HepG2 (cell line): ENCODE data around the gene PTPRD. TPM values are rescaled to one million over a fixed set of nuclear protein-coding genes. Genes with fewer than 3 reads are reported as not detected.

Experiments
- ATAC-seq: fragments of 200-7000 bp; cut with Tn5 transposase; 3 replicates; pipeline ENCODE4 v1.9.1; 2020; ENCODE audit warnings: mild to moderate bottlenecking, moderate library complexity
- BruUV-seq: library from RNA; stranded (reverse); fragments of 400-500 nt; replicated peaks from 2 replicates; lab custom pipeline; 2021; lab: Mats Ljungman, UMichigan
- CTCF ChIA-PET: fragments of 300-600 bp; formaldehyde crosslinking; extraction: SDS; loops from one replicate; lab custom pipeline; 2021; ENCODE audit warnings: low total read pairs, inconsistent platforms, low intra/inter-chr PET ratio; lab: Yijun Ruan, JAX
- POLR2A ChIA-PET: fragments of 350-600 bp; sonication (Branson Sonifier 250); formaldehyde crosslinking; loops from one replicate; lab custom pipeline; 2020; ENCODE audit warnings: antibody characterized with exemption, inconsistent platforms; lab: Yijun Ruan, JAX
- DNase-seq: peaks from one replicate; pipeline ENCODE4 v3.0.0-alpha.2; 2015; ENCODE audit warnings: low spot score
- FAIRE-seq: peaks from 3 replicates; lab custom pipeline; 2011; peaks lifted over from hg19 to GRCh38; lab: Jason Lieb, UNC
- H2AFZ ChIP-seq: one replicate; pipeline ENCODE4 v1.6.1; 2011; ENCODE audit warnings: low read length, inconsistent platforms
- H3K27ac ChIP-seq: fragments of 300-600 bp; 3 replicates; pipeline ENCODE4 v1.8.0; 2011; ENCODE audit warnings: mixed run types, mild to moderate bottlenecking, mixed read lengths, low read length, inconsistent platforms; ENCODE audit not compliant: insufficient read depth; ENCODE audit errors: extremely low read length
- H3K27me3 ChIP-seq, 2 experiments: fragments of 200-600 bp in 1 of 2; 2 replicates in 1 of 2; 3 replicates in 1 of 2; pipeline versions ENCODE4 v1.6.0 to v1.8.0; 2011; ENCODE audit warnings: low read length in 2 of 2, mild to moderate bottlenecking in 2 of 2, moderate library complexity in 2 of 2, inconsistent platforms in 1 of 2; ENCODE audit not compliant: insufficient read depth in 2 of 2, control insufficient read depth in 1 of 2
- H3K36me3 ChIP-seq, 2 experiments: fragments of 200-600 bp in 1 of 2; replicated peaks in 1 of 2; 2 replicates in 1 of 2; 3 replicates in 1 of 2; pipeline versions ENCODE4 v1.5.1 to v1.8.0; 2011; ENCODE audit warnings: low read length in 2 of 2, inconsistent platforms in 1 of 2; ENCODE audit not compliant: insufficient read depth in 2 of 2, control insufficient read depth in 1 of 2
- H3K4me1 ChIP-seq: 2 replicates; pipeline ENCODE4 v1.5.1; 2012; ENCODE audit warnings: low read length, inconsistent platforms; ENCODE audit not compliant: insufficient read depth
- H3K4me2 ChIP-seq: 2 replicates; pipeline ENCODE4 v1.6.0; 2011; ENCODE audit warnings: low read depth, low read length, inconsistent platforms
- H3K4me3 ChIP-seq, 3 experiments: fragments of 200-600 bp in 1 of 3; sonication (generic), shearing (Covaris generic) in 1 of 3; replicated peaks in 1 of 3; 2 replicates each; pipeline ENCODE4 v1.5.1; 2011 to 2016; ENCODE audit warnings: low read length in 3 of 3, inconsistent platforms in 2 of 3, low read depth in 2 of 3, mild to moderate bottlenecking in 2 of 3, control low read depth in 1 of 3, mixed read lengths in 1 of 3; ENCODE audit not compliant: insufficient read depth in 1 of 3
- H3K79me2 ChIP-seq: one replicate; pipeline ENCODE4 v1.6.1; 2011; ENCODE audit warnings: low read length, inconsistent platforms; ENCODE audit not compliant: insufficient read depth
- H3K9ac ChIP-seq: 2 replicates; pipeline ENCODE4 v1.6.0; 2011; ENCODE audit warnings: mild to moderate bottlenecking, low read depth, low read length, inconsistent platforms; ENCODE audit not compliant: insufficient read depth
- H3K9me3 ChIP-seq: 2 replicates; pipeline ENCODE4 v1.5.1; 2012; ENCODE audit warnings: mild to moderate bottlenecking, low read length
- H4K20me1 ChIP-seq: 2 replicates; pipeline ENCODE4 v1.6.0; 2011; ENCODE audit warnings: inconsistent platforms, mild to moderate bottlenecking, low read length, moderate library complexity; ENCODE audit not compliant: insufficient read depth
- ELF4 ChIP-seq: sonication (generic); formaldehyde crosslinking; IDR thresholded peaks from 2 replicates; pipeline ENCODE4 v1.5.0; 2020; ENCODE audit warnings: missing genetic modification reagents, mild to moderate bottlenecking, moderate library complexity, borderline replicate concordance
- ESRRA ChIP-seq: sonication (generic); formaldehyde crosslinking; IDR thresholded peaks from 2 replicates; pipeline ENCODE4 v1.5.1; 2020; ENCODE audit warnings: mild to moderate bottlenecking, low read depth, missing genetic modification reagents
- KDM6A ChIP-seq: IDR thresholded peaks from 2 replicates; pipeline ENCODE4 v1.6.1; 2016; ENCODE audit warnings: low read depth
- KMT2B ChIP-seq: IDR thresholded peaks from 2 replicates; pipeline ENCODE4 v1.6.1; 2016; ENCODE audit warnings: missing genetic modification reagents, missing compliant biosample characterization
- POLR2AphosphoS2 ChIP-seq: IDR thresholded peaks from 2 replicates; pipeline ENCODE4 v1.6.1; 2011; ENCODE audit warnings: low read depth, low read length, improper control_type of control experiment
- RBFOX2 ChIP-seq: fragments of 200-400 bp; formaldehyde crosslinking; IDR thresholded peaks from 2 replicates; pipeline ENCODE4 v1.6.1; 2017; ENCODE audit warnings: low read depth, mild to moderate bottlenecking, low read length
- RBM22 ChIP-seq: fragments of 200-400 bp; formaldehyde crosslinking; optimal IDR thresholded peaks from 2 replicates; pipeline ENCODE3; 2017; ENCODE audit warnings: mild to moderate bottlenecking, low read length, moderate library complexity
- SALL1 ChIP-seq: sonication (generic); formaldehyde crosslinking; IDR thresholded peaks from 2 replicates; pipeline ENCODE4 v1.8.0; 2022; ENCODE audit warnings: mild to moderate bottlenecking, missing genetic modification reagents
- THAP9 ChIP-seq: sonication (generic); formaldehyde crosslinking; IDR thresholded peaks from 2 replicates; pipeline ENCODE4; 2020; ENCODE audit warnings: missing genetic modification reagents, mild to moderate bottlenecking, borderline replicate concordance
- U2AF2 ChIP-seq: fragments of 200-400 bp; formaldehyde crosslinking; IDR thresholded peaks from 2 replicates; pipeline ENCODE4 v1.6.1; 2017; ENCODE audit warnings: low read depth, mild to moderate bottlenecking, low read length
- ZFP90 ChIP-seq: sonication (generic); formaldehyde crosslinking; IDR thresholded peaks from 2 replicates; pipeline ENCODE4 v1.8.0; 2022; ENCODE audit warnings: missing genetic modification reagents, mild to moderate bottlenecking, inconsistent platforms, borderline replicate concordance
- ZNF296 ChIP-seq: sonication (generic); formaldehyde crosslinking; conservative IDR thresholded peaks from 2 replicates; pipeline ENCODE4 v1.5.0; 2020; ENCODE audit warnings: mild to moderate bottlenecking, missing genetic modification reagents
- ZNF432 ChIP-seq: sonication (generic); formaldehyde crosslinking; IDR thresholded peaks from 2 replicates; pipeline ENCODE4 v1.5.0; 2020; ENCODE audit warnings: missing genetic modification reagents, mild to moderate bottlenecking, borderline replicate concordance
- ZNF550 ChIP-seq: sonication (generic); formaldehyde crosslinking; IDR thresholded peaks from 2 replicates; pipeline ENCODE4 v1.4.0; 2020; ENCODE audit warnings: mild to moderate bottlenecking, missing genetic modification reagents, borderline replicate concordance
- ZNF563 ChIP-seq: sonication (generic); formaldehyde crosslinking; IDR thresholded peaks from 2 replicates; pipeline ENCODE4 v1.8.0; 2022; ENCODE audit warnings: mild to moderate bottlenecking, moderate library complexity, missing genetic modification reagents
- ZNF605 ChIP-seq: sonication (generic); formaldehyde crosslinking; IDR thresholded peaks from 2 replicates; pipeline ENCODE4 v1.8.0; 2022; ENCODE audit warnings: mild to moderate bottlenecking, missing genetic modification reagents
- ZSCAN25 ChIP-seq: sonication (generic); formaldehyde crosslinking; IDR thresholded peaks from 2 replicates; pipeline ENCODE4 v1.8.0; 2022; ENCODE audit warnings: mild to moderate bottlenecking, missing genetic modification reagents
- ZSCAN31 ChIP-seq: sonication (generic); formaldehyde crosslinking; IDR thresholded peaks from 2 replicates; pipeline ENCODE4 v1.5.0; 2020; ENCODE audit warnings: low read depth, mild to moderate bottlenecking, missing genetic modification reagents
- WGBS: methylation state at CpG from one replicate; pipeline ENCODE4 v1.1.6; 2017; ENCODE audit warnings: low lambda C conversion rate; 5-methylcytosine and 5-hydroxymethylcytosine counted together
- in situ Hi-C: cut with HindIII; loops from 2 replicates; pipeline ENCODE4 v1.10.0; 2017; ENCODE audit warnings: low pct_unique_long_range_greater_than_20kb; ENCODE audit not compliant: extremely low pct_ligation_motif_present
- intact Hi-C: fragments of 100-400 bp; cut with micrococcal nuclease; formaldehyde crosslinking; loops from one replicate; pipeline ENCODE4 v1.10.0; 2022; ENCODE audit not compliant: unreplicated experiment
- polyA plus RNA-seq, 8 experiments: library from polyadenylated mRNA; depleted of rRNA in 3 of 8; stranded (reverse) in 7 of 8; unstranded in 1 of 8; fragments of >200 nt; fragmentation: Illumina TruSeq in 4 of 8; extraction: Trizol in 4 of 8; gene quantifications; 2 replicates each; pipeline versions ENCODE4 v1.2.1 to v1.2.3, GENCODE V29; 2011 to 2016; ENCODE audit warnings: low read depth in 4 of 8, missing spikeins in 1 of 8, mixed read lengths in 1 of 8; ENCODE audit not compliant: insufficient read depth in 1 of 8
- total RNA-seq, 5 experiments: library from RNA; depleted of rRNA; stranded (reverse); fragments of >200 nt; fragmentation: Illumina TruSeq; extraction: Trizol; gene quantifications; 2 replicates each; pipeline ENCODE4 v1.2.3, GENCODE V29; 2016; ENCODE audit warnings: low read depth in 1 of 5

Gene PTPRD
- total and polyA plus RNA-seq, 2 of the 13 experiments (the other 11 are each of a cell fraction or from before 2014, with no cell fraction given): 0.05 TPM; not detected in 1

- TF ChIP-seq ESRRA: no peak
These were observed 688.4 kb downstream of the PTPRD start (continued) for GRCh38 chr9:9924376-9924775.

- DNase-seq: no peak
- no peak for ATAC-seq
- no peak overlapping the region for H3K4me3 ChIP-seq
- TF ChIP-seq KMT2B (CRISPR knock-in tag): no peak
- no peak for TF ChIP-seq ZNF432 (CRISPR knock-in tag)
- no peak for TF ChIP-seq KDM6A (CRISPR knock-in tag)
- no peak for TF ChIP-seq RBM22
- TF ChIP-seq ZFP90 (CRISPR knock-in tag): no peak
- no peak for TF ChIP-seq U2AF2
- no peak for TF ChIP-seq ZNF605 (CRISPR knock-in tag)
- TF ChIP-seq ZSCAN31 (CRISPR knock-in tag): no peak
- TF ChIP-seq ELF4 (CRISPR knock-in tag): no peak
- no peak for TF ChIP-seq SALL1 (CRISPR knock-in tag)
- TF ChIP-seq ZNF550: no peak
- no peak for TF ChIP-seq ZSCAN25
- no peak for TF ChIP-seq POLR2AphosphoS2
- TF ChIP-seq RBFOX2: no peak
- TF ChIP-seq THAP9 (CRISPR knock-in tag): no peak
- TF ChIP-seq ZNF296: no peak
- no peak for TF ChIP-seq ZNF563
- no peak overlapping the region for H3K4me2 ChIP-seq
- no peak overlapping the region for H3K27ac ChIP-seq
- no peaks in the 10 kb centered on the region for H3K36me3 ChIP-seq
- H4K20me1 ChIP-seq: no peaks in the 10 kb centered on the region
- no peak for FAIRE-seq
- intact Hi-C loops: no loop called here
- 4% methylated on average over 2 of the region's 2 CpGs for WGBS
- H3K9me3 ChIP-seq: no peaks in the 10 kb centered on the region
- no peak overlapping the region for H2AFZ ChIP-seq
- in situ Hi-C loops: no loop called here
- no peak overlapping the region for H3K9ac ChIP-seq
- H3K79me2 ChIP-seq: no peaks in the 10 kb centered on the region
- no TSS peak for BruUV-seq
- ChIA-PET POLR2A (no interaction called here), CTCF (no interaction called here)
- no peaks in the 10 kb centered on the region for H3K27me3 ChIP-seq
- H3K4me1 ChIP-seq: no peaks in the 10 kb centered on the region
These were observed 691.0 kb downstream of the PTPRD start for GRCh38 chr9:9921805-9922204.
